GM12891 (cell line): Measurements from ENCODE around the gene OR4S1.

Experiments
- POLR2A ChIP-seq: IDR thresholded peaks from 2 replicates; pipeline ENCODE4 v1.6.1; 2011; ENCODE audit warnings: low read depth, low read length, control low read depth
- TAF1 ChIP-seq: IDR thresholded peaks from 2 replicates; pipeline ENCODE4 v1.6.1; 2011; ENCODE audit warnings: low read depth, low read length, control low read depth

DNA sequence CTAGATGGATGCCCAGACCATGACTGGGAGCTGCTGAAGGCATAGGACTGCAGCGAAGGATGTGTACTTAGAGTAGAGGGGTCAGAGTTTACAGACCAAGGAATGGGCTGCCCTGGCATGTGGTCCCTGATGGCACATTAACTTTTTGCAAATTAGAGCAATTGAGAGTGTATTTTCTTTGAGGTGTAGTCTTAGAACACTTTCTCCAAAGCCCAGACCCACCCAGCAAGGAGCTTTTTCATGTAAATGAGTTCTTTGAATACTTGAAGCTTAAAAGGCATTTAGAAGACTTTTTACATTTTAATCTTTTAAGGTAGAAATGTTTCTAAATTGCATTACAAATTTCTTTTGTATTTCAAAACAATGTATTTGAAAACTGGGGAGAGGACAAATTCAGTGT is 33.4 kb upstream of the OR4S1 start:
- TF ChIP-seq POLR2A (no peak), TAF1 (no peak)
